ENCODE results near the gene GPR75.

GPR75 gene

DNA sequence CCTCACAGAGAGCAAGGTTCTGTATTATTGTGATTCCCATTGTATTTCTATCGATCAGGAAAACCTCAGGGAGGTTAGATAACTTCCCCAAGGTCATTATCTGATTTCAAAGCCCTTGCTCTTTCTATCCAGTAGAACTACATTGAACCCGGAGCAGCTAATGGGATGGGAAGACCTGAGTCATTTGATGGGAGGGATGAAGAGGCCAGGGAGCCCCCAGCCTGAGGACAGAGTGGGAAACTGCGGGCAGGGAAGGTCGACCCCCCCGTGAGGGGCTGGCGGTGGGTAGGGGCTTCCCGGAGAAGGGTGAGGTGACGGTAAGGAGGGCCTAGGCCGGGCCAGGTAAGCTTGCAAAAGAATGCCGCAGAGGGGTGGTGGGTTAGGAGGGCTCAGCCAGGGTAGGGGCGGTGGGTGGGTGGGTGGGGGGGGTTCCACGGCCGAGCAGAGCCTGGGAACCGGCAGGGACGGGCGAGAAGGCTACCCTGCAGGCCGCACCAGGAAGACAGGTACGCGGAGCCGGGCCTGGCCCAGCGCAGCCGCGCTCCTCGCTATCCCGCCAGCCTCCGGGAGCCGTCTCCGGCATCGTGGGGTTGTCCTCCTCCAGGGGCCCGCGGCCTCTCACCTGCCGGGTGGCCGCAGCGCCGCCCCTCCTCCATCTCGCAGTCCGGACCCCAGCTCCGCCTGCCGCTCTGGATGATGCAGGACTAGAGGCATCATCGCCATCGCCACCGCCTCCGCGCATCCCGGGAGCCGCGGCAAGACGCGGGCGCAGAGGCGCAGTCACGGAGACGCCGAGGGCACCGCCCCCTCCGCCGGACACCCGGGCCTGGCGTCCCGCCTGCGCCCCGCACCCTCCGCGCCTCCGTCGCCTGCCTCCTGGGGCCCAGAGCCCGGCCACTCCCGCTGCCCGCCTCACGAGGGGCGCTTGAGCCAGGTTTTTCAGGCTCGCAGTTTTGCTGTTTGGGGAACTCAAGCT is at the start of gene GPR75:
GPR75 (minus strand) TSS at position 762 of the 976 bp plus-strand sequence. CDS start 5,211 bp downstream, outside the sequence.
- H3K4me3 ChIP-seq (ENCODE audit: low read length), result peak within 1 kb of the TSS; percentile 47
- TF ChIP-seq, protein P1, sequence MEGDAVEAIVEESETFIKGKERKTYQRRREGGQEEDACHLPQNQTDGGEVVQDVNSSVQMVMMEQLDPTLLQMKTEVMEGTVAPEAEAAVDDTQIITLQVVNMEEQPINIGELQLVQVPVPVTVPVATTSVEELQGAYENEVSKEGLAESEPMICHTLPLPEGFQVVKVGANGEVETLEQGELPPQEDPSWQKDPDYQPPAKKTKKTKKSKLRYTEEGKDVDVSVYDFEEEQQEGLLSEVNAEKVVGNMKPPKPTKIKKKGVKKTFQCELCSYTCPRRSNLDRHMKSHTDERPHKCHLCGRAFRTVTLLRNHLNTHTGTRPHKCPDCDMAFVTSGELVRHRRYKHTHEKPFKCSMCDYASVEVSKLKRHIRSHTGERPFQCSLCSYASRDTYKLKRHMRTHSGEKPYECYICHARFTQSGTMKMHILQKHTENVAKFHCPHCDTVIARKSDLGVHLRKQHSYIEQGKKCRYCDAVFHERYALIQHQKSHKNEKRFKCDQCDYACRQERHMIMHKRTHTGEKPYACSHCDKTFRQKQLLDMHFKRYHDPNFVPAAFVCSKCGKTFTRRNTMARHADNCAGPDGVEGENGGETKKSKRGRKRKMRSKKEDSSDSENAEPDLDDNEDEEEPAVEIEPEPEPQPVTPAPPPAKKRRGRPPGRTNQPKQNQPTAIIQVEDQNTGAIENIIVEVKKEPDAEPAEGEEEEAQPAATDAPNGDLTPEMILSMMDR (conservative IDR thresholded peaks at IDR 0.05; ENCODE audit: low read length), result no peak
- DNase-seq (ENCODE audit: low read depth), result peak; percentile 16

DNA sequence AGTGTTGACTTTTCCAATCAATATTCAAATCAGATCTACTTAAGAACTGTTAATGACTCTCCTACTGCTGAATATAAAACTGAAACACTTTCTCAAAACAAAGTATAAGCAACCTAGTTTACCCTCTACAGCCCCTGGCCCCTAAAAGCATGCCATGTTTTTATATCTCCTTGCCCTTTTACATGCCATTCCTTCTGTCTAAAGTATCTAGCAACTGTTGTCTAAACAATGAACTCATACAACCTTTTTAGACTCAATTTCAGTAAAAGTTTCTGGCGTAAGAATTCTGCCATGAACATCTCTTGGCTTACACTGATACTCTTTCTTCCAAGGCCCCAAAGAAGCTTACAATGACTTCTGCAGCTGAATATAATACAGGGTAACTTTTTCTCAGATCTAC is 47.8 kb upstream of the GPR75 start:
- TF ChIP-seq, protein P1 (conservative IDR thresholded peaks at IDR 0.05; ENCODE audit: low read length), result no peak
- no peak overlapping the region for H3K4me3 ChIP-seq (ENCODE audit: low read length)
- no peak for DNase-seq (ENCODE audit: low read depth)

DNA sequence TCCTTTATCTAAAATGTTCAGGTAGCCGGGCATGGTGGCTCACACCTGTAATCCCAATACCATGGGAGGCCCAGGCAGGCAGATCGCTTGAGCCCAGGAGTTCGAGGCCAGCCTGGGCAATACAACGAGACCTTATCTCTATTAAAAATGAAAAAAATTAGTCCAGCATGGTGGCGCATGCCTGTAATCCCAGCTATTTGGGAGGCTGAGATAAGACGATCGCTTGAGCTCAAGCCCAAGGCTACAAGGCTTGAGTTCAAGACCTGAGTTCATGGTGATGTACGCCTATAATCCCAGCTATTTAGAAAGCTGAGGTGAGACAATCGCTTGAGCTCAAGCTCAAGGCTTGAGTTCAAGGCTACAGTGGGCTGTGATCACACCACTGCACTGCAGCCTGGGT is 45.6 kb upstream of the GPR75 start:
- TF ChIP-seq, protein P1 (conservative IDR thresholded peaks at IDR 0.05; ENCODE audit: low read length), result no peak
- no peak for DNase-seq (ENCODE audit: low read depth)
- no peak overlapping the region for H3K4me3 ChIP-seq (ENCODE audit: low read length)

DNA sequence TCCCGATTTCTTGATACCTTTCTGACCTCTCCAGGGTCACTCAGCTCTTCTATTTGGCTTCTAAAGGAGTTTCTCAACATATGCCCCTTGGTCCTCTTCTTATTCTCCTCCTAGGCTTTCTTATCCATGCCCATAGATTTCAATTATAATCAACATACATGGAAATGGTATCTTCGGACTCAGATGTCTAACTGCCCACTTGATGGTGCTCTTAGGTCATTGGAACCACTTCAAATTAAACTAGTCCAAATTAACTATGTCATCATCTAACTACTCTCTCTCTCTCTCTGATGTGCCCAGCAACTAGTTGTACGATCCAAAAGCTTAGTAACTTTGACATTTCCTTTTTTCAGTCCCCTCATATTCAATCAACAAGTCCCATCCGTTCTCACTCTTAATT is 43.2 kb upstream of the GPR75 start:
- DNase-seq (ENCODE audit: low read depth), result peak; percentile 0
- TF ChIP-seq, protein P1 (conservative IDR thresholded peaks at IDR 0.05; ENCODE audit: low read length), result no peak
- H3K4me3 ChIP-seq (ENCODE audit: low read length), result no peak overlapping the region

DNA sequence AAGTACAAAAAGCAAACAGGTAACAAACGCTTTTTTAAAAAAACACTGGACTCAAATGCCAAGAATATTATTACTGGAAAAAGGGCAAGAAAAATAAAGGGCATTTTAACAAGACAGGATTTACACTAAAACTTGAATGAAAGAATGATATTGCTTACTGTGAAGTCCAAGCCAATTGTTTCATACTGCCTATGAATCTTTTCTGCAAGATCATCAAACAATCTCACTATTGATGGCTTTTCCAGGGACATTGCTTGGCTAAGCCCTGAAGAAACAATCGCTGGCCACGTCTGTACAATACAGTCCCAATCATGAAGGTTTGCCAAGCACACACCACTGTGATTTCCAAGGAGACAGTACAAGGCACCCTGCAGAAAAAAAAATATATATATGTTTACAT is 41.4 kb upstream of the GPR75 start:
- no peak overlapping the region for H3K4me3 ChIP-seq (ENCODE audit: low read length)
- TF ChIP-seq, protein P1 (conservative IDR thresholded peaks at IDR 0.05; ENCODE audit: low read length), result no peak
- DNase-seq (ENCODE audit: low read depth), result no peak

DNA sequence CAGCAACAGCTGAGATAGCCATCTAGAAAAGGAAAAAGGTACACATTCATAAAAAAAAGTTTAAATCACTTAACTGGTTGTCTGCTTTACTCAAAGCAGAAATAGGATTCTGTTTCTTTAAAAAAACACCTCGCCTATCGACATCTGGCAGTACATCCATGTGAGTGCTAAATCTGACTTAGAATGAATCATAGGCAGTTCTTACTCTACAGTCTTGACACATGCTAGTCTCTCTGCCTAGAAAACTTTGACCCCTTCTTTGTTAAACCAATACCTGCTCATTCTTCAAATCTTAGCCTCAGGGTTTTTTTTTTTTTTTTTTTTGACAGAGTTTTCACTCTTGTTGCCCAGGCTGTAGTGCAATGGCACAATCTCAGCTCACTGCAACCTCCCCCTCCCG is 37.1 kb upstream of the GPR75 start:
- TF ChIP-seq, protein P1 (conservative IDR thresholded peaks at IDR 0.05; ENCODE audit: low read length), result no peak
- no peak overlapping the region for H3K4me3 ChIP-seq (ENCODE audit: low read length)
- peak; percentile 47 for DNase-seq (ENCODE audit: low read depth)

Data from AG10803 (cell line).